Thyroid gland (tissue), 4 donors: ENCODE measurements around the gene GNG8. TPM values are rescaled to one million over a fixed set of nuclear protein-coding genes. Genes with fewer than 3 reads are reported as not detected.

Experiments
- DNase-seq, 2 donors: peaks; one replicate each; pipeline ENCODE4 v3.0.0-alpha.2; 2019
- H3K27ac ChIP-seq, 3 donors: fragments of 200-600 bp; sonication (generic); 1 replicate in 2 of 3; 2 replicates in 1 of 3; pipeline ENCODE4 v1.5.1; 2016 to 2019; ENCODE audit warnings: mild to moderate bottlenecking in 1 of 3, moderate library complexity in 1 of 3
- H3K27me3 ChIP-seq: fragments of 200-600 bp; sonication (generic); one replicate; pipeline ENCODE4 v1.5.1; 2019
- H3K36me3 ChIP-seq, 2 donors: fragments of 200-600 bp; sonication (generic); one replicate each; pipeline ENCODE4 v1.5.1; 2016 to 2019
- H3K4me1 ChIP-seq, 2 donors: fragments of 200-600 bp; sonication (generic); one replicate each; pipeline ENCODE4 v1.5.1; 2017 to 2019
- H3K4me3 ChIP-seq, 3 donors: fragments of 200-600 bp; sonication (generic); replicated peaks in 1 of 3; 1 replicate in 2 of 3; 2 replicates in 1 of 3; pipeline ENCODE4 v1.5.1; 2016; ENCODE audit warnings: mild to moderate bottlenecking in 1 of 3
- H3K9me3 ChIP-seq: fragments of 200-600 bp; sonication (generic); one replicate; pipeline ENCODE4 v1.5.1; 2017
- CTCF ChIP-seq, 6 experiments: fragments of 200-600 bp in 3 of 6; fragments of 450-650 bp in 3 of 6; sonication (generic) in 3 of 6; IDR thresholded peaks; one replicate each; pipeline ENCODE4 v1.5.1; 2016 to 2019; ENCODE audit warnings: antibody characterized with exemption in 6 of 6, mild to moderate bottlenecking in 2 of 6, inconsistent platforms in 1 of 6, moderate library complexity in 1 of 6
- POLR2A ChIP-seq, 2 donors: fragments of 450-650 bp; IDR thresholded peaks; one replicate each; pipeline ENCODE4 v1.6.1; 2017; ENCODE audit warnings: antibody characterized with exemption in 2 of 2, mild to moderate bottlenecking in 2 of 2, moderate library complexity in 1 of 2
- WGBS, 2 donors: methylation state at CpG; one replicate each; pipeline ENCODE4 v1.1.5; 2017; 5-methylcytosine and 5-hydroxymethylcytosine counted together
- intact Hi-C: fragments of 100-400 bp; cut with DNase I; formaldehyde crosslinking; loops from one replicate; pipeline ENCODE4 v1.15.1; 2023
- total RNA-seq, 4 donors: library from RNA; depleted of rRNA; stranded (reverse); fragments of >200 nt; gene quantifications; one replicate each; pipeline ENCODE4 v1.2.3, GENCODE V29; 2016

Gene GNG8
- total RNA-seq, 4 donors from 2014 or later = not detected

- H3K27me3 ChIP-seq = peaks cover 4% of the 10 kb centered on the region
- no peaks in the 10 kb centered on the region for H3K9me3 ChIP-seq
- H3K4me1 ChIP-seq = no peaks in the 10 kb centered on the region
- no peak for TF ChIP-seq POLR2A (IDR thresholded peaks at IDR 0.05)
- intact Hi-C loops = no loop called here
- no peaks in the 10 kb centered on the region for H3K36me3 ChIP-seq
- H3K4me3 ChIP-seq = no peak overlapping the region
- no peak for DNase-seq
- WGBS, 2 donors = 37 to 46% methylated on average over 19 to 32 of the region's 63 CpGs
- H3K27ac ChIP-seq = no peak overlapping the region
These were observed 12.3 kb upstream of the GNG8 start for GRCh38 chr19:46648060-46648960.

DNA sequence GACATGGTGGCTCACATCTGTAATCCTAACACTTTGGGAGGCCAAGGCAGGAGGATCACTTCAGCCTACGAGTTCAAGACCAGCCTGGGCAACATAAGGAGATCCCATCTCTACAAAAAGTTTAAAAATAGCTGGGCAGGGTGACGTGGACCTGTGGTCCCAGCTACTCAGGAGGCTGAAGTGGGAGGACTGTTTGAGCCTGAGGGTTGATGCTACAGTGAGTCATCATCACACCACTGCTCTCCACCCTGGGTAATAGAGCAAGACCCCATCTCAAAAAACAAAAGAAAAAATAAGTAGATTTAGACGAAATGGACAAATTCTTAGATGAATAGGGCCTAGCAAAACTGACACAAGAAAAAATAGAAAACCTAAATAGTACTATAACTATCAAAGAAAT is 10.4 kb upstream of the GNG8 start:
- intact Hi-C loops = no loop called here
- no peak for DNase-seq
- 88 to 90% methylated on average over 3 of the region's 3 CpGs for WGBS, 2 donors
- Histone ChIP-seq H3K36me3 (no peaks in the 10 kb centered on the region), H3K27me3 (peaks cover 4% of the 10 kb centered on the region), H3K4me1 (no peaks in the 10 kb centered on the region), H3K4me3 (no peak overlapping the region), H3K27ac (no peak overlapping the region), H3K9me3 (no peaks in the 10 kb centered on the region)
- TF ChIP-seq POLR2A (IDR thresholded peaks at IDR 0.05) = no peak
- no peak for TF ChIP-seq CTCF (IDR thresholded peaks at IDR 0.05)

- no peak overlapping the region for H3K4me3 ChIP-seq
- peaks cover 12% of the 10 kb centered on the region for H3K27me3 ChIP-seq
- peaks cover 2 to 3% of the 10 kb centered on the region in 2 donors for H3K4me1 ChIP-seq
- DNase-seq = no peak
- no peaks in the 10 kb centered on the region for H3K9me3 ChIP-seq
- H3K27ac ChIP-seq = no peak overlapping the region
- intact Hi-C loops = no loop called here
- no peaks in the 10 kb centered on the region for H3K36me3 ChIP-seq
- 44 to 45% methylated on average over 3 of the region's 3 CpGs for WGBS, 2 donors
- TF ChIP-seq CTCF (IDR thresholded peaks at IDR 0.05) (no peak), POLR2A (IDR thresholded peaks at IDR 0.05) (no peak)
These were observed 8.7 kb upstream of the GNG8 start for GRCh38 chr19:46644720-46645119.

GRCh38 chr19:46640656-46641055 is 4.7 kb upstream of the GNG8 start:
- intact Hi-C loops = no loop called here
- no peaks in the 10 kb centered on the region for H3K9me3 ChIP-seq
- DNase-seq = no peak
- H3K27me3 ChIP-seq = peaks cover 14% of the 10 kb centered on the region
- TF ChIP-seq CTCF (IDR thresholded peaks at IDR 0.05) = no peak
- no peak overlapping the region for H3K27ac ChIP-seq
- no peak overlapping the region for H3K4me3 ChIP-seq
- 92 to 95% methylated on average over 2 of the region's 2 CpGs for WGBS, 2 donors
- H3K4me1 ChIP-seq = peaks cover 17 to 18% of the 10 kb centered on the region in 2 donors
- no peaks in the 10 kb centered on the region for H3K36me3 ChIP-seq

GRCh38 chr19:46639358-46640182 is 3.6 kb upstream of the GNG8 start:
- no peaks in the 10 kb centered on the region for H3K9me3 ChIP-seq
- H3K4me3 ChIP-seq = no peak overlapping the region
- 11 to 23% methylated on average over 14 to 19 of the region's 49 CpGs for WGBS, 2 donors
- no peak for TF ChIP-seq POLR2A (IDR thresholded peaks at IDR 0.05)
- TF ChIP-seq CTCF (IDR thresholded peaks at IDR 0.05) = no peak
- H3K27ac ChIP-seq = peak overlapping the region in 2 of 3 donors; percentile 36 to 45
- H3K4me1 ChIP-seq = peaks cover 17 to 24% of the 10 kb centered on the region in 2 donors
- DNase-seq = no peak
- no peaks in the 10 kb centered on the region for H3K36me3 ChIP-seq
- intact Hi-C loops = no loop called here
- H3K27me3 ChIP-seq = peaks cover 20% of the 10 kb centered on the region
